GM12878 (cell line): ENCODE measurements around the gene CELSR1. TPM values are rescaled to one million over a fixed set of nuclear protein-coding genes. Genes with fewer than 3 reads are reported as not detected.

ENCODE experiments used
- polyA plus RNA-seq, 11 experiments: library from polyadenylated mRNA; depleted of rRNA in 4 of 11; unstranded in 6 of 11; stranded (reverse) in 5 of 11; fragments of >200 nt; fragmentation: Nextera tagmentation in 4 of 11; fragmentation: Illumina TruSeq in 1 of 11; extraction: Ambion mirVana in 4 of 11; extraction: Trizol in 1 of 11; gene quantifications; 1 replicate in 1 of 11; 2 replicates in 10 of 11; pipeline versions ENCODE4 v1.2.1 to v1.2.3, GENCODE V29; 2011 to 2016; ENCODE audit warnings: inconsistent platforms in 2 of 11, missing spikeins in 2 of 11, low read depth in 1 of 11
- total RNA-seq, 4 experiments: library from RNA; depleted of rRNA in 3 of 4; stranded (reverse); fragments of >200 nt in 3 of 4; fragmentation: Illumina TruSeq in 1 of 4; extraction: Trizol in 1 of 4; gene quantifications; 2 replicates each; pipeline versions ENCODE4 v1.2.1 to v1.2.3, GENCODE V29; 2013 to 2021

The CELSR1 gene
- total and polyA plus RNA-seq, 10 of the 15 experiments (the other 5 are each of a cell fraction or from before 2014, with no cell fraction given): 0.05 to 1.7 (median 0.35) TPM; not detected in 2

Other genes with a start within 250 kb of the CELSR1 start
- gene GTSE1, start 240.8 kb downstream of the CELSR1 start, total RNA-seq (2014; rRNA removed): 25.9 and 27.4 TPM in 2 replicates
- gene GTSE1, start 240.8 kb downstream of the CELSR1 start, total RNA-seq (2014; rRNA removed; fragmentation: Illumina TruSeq; extraction: Trizol): 21.8 and 23.3 TPM in 2 replicates
- gene GTSE1, start 240.8 kb downstream of the CELSR1 start, total RNA-seq (2021): 43.9 and 46.2 TPM in 2 replicates
- gene GTSE1, start 240.8 kb downstream of the CELSR1 start, polyA plus RNA-seq (2011; rRNA removed): 15.9 and 21.6 TPM in 2 replicates
- 30.8 and 37.1 TPM in 2 replicates for gene GTSE1, start 240.8 kb downstream of the CELSR1 start, polyA plus RNA-seq (2014; fragmentation: Illumina TruSeq; extraction: Trizol)
- gene GTSE1, start 240.8 kb downstream of the CELSR1 start, polyA plus RNA-seq (2014; fragmentation: Nextera tagmentation; extraction: Ambion mirVana): 1 to 10 TPM; 6.6 to 10.0 TPM
- 43.0 and 45.2 TPM in 2 replicates for gene GTSE1, start 240.8 kb downstream of the CELSR1 start, polyA plus RNA-seq (2014; rRNA removed)
- 10 to 100 TPM; 43.9 to 44.5 TPM for gene GTSE1, start 240.8 kb downstream of the CELSR1 start, polyA plus RNA-seq (2016; fragmentation: Nextera tagmentation; extraction: Ambion mirVana)
- gene TRMU, start 201.9 kb downstream of the CELSR1 start, total RNA-seq (2014; rRNA removed): 47.5 and 48.0 TPM in 2 replicates
- gene TRMU, start 201.9 kb downstream of the CELSR1 start, total RNA-seq (2014; rRNA removed; fragmentation: Illumina TruSeq; extraction: Trizol): 26.1 and 29.6 TPM in 2 replicates
- gene TRMU, start 201.9 kb downstream of the CELSR1 start, total RNA-seq (2021): 54.5 and 57.0 TPM in 2 replicates
- gene TRMU, start 201.9 kb downstream of the CELSR1 start, polyA plus RNA-seq (2011; rRNA removed): 33.4 and 40.0 TPM in 2 replicates
- 25.8 and 34.8 TPM in 2 replicates for gene TRMU, start 201.9 kb downstream of the CELSR1 start, polyA plus RNA-seq (2014; fragmentation: Illumina TruSeq; extraction: Trizol)
- 1 to 10 TPM; 3.5 to 5.8 TPM for gene TRMU, start 201.9 kb downstream of the CELSR1 start, polyA plus RNA-seq (2014; fragmentation: Nextera tagmentation; extraction: Ambion mirVana)
- 56.0 and 66.7 TPM in 2 replicates for gene TRMU, start 201.9 kb downstream of the CELSR1 start, polyA plus RNA-seq (2014; rRNA removed)
- gene TRMU, start 201.9 kb downstream of the CELSR1 start, polyA plus RNA-seq (2016; fragmentation: Nextera tagmentation; extraction: Ambion mirVana): 10 to 100 TPM; 49.4 to 54.4 TPM
- gene GRAMD4, start 82.8 kb upstream of the CELSR1 start, total RNA-seq (2014; rRNA removed): 27.4 and 28.7 TPM in 2 replicates
- 8.9 and 11.7 TPM in 2 replicates for gene GRAMD4, start 82.8 kb upstream of the CELSR1 start, total RNA-seq (2014; rRNA removed; fragmentation: Illumina TruSeq; extraction: Trizol)
- 45.5 and 49.1 TPM in 2 replicates for gene GRAMD4, start 82.8 kb upstream of the CELSR1 start, total RNA-seq (2021)
- 22.1 and 24.3 TPM in 2 replicates for gene GRAMD4, start 82.8 kb upstream of the CELSR1 start, polyA plus RNA-seq (2011; rRNA removed)
- 7.2 and 9.5 TPM in 2 replicates for gene GRAMD4, start 82.8 kb upstream of the CELSR1 start, polyA plus RNA-seq (2014; fragmentation: Illumina TruSeq; extraction: Trizol)
- gene GRAMD4, start 82.8 kb upstream of the CELSR1 start, polyA plus RNA-seq (2014; fragmentation: Nextera tagmentation; extraction: Ambion mirVana): under 1 TPM; 0.21 to 0.73 TPM
- 32.3 and 38.6 TPM in 2 replicates for gene GRAMD4, start 82.8 kb upstream of the CELSR1 start, polyA plus RNA-seq (2014; rRNA removed)
- 1 to 10 TPM; 4.2 to 5.3 TPM for gene GRAMD4, start 82.8 kb upstream of the CELSR1 start, polyA plus RNA-seq (2016; fragmentation: Nextera tagmentation; extraction: Ambion mirVana)
- gene CERK, start 200.6 kb upstream of the CELSR1 start, total RNA-seq (2014; rRNA removed): 40.3 and 40.6 TPM in 2 replicates
- 30.8 and 32.6 TPM in 2 replicates for gene CERK, start 200.6 kb upstream of the CELSR1 start, total RNA-seq (2014; rRNA removed; fragmentation: Illumina TruSeq; extraction: Trizol)
- gene CERK, start 200.6 kb upstream of the CELSR1 start, total RNA-seq (2021): 41.1 and 42.0 TPM in 2 replicates
- gene CERK, start 200.6 kb upstream of the CELSR1 start, polyA plus RNA-seq (2011; rRNA removed): 25.3 and 27.8 TPM in 2 replicates
- gene CERK, start 200.6 kb upstream of the CELSR1 start, polyA plus RNA-seq (2014; fragmentation: Illumina TruSeq; extraction: Trizol): 15.3 and 26.8 TPM in 2 replicates
- 1 to 10 TPM; 4.0 to 5.8 TPM for gene CERK, start 200.6 kb upstream of the CELSR1 start, polyA plus RNA-seq (2014; fragmentation: Nextera tagmentation; extraction: Ambion mirVana)
- gene CERK, start 200.6 kb upstream of the CELSR1 start, polyA plus RNA-seq (2014; rRNA removed): 39.8 and 46.9 TPM in 2 replicates
- 10 to 100 TPM; 26.9 to 35.6 TPM for gene CERK, start 200.6 kb upstream of the CELSR1 start, polyA plus RNA-seq (2016; fragmentation: Nextera tagmentation; extraction: Ambion mirVana)
- gene TBC1D22A, start 225.0 kb upstream of the CELSR1 start, total RNA-seq (2014; rRNA removed): 25.2 and 27.7 TPM in 2 replicates
- 9.8 and 9.9 TPM in 2 replicates for gene TBC1D22A, start 225.0 kb upstream of the CELSR1 start, total RNA-seq (2014; rRNA removed; fragmentation: Illumina TruSeq; extraction: Trizol)
- gene TBC1D22A, start 225.0 kb upstream of the CELSR1 start, total RNA-seq (2021): 44.7 and 45.5 TPM in 2 replicates
- 30.9 and 41.8 TPM in 2 replicates for gene TBC1D22A, start 225.0 kb upstream of the CELSR1 start, polyA plus RNA-seq (2011; rRNA removed)
- 18.6 and 24.1 TPM in 2 replicates for gene TBC1D22A, start 225.0 kb upstream of the CELSR1 start, polyA plus RNA-seq (2014; fragmentation: Illumina TruSeq; extraction: Trizol)
- gene TBC1D22A, start 225.0 kb upstream of the CELSR1 start, polyA plus RNA-seq (2014; fragmentation: Nextera tagmentation; extraction: Ambion mirVana): 1 to 10 TPM in 1 of 2 experiments, under 1 TPM in 1; 0.63 to 2.6 TPM
- gene TBC1D22A, start 225.0 kb upstream of the CELSR1 start, polyA plus RNA-seq (2014; rRNA removed): 30.9 and 35.2 TPM in 2 replicates
- 10 to 100 TPM; 27.0 to 32.9 TPM for gene TBC1D22A, start 225.0 kb upstream of the CELSR1 start, polyA plus RNA-seq (2016; fragmentation: Nextera tagmentation; extraction: Ambion mirVana)